Measurements from ENCODE around the gene TSPOAP1.

- TF ChIP-seq CTCF (IDR thresholded peaks at IDR 0.05) (no peak), POLR2A (IDR thresholded peaks at IDR 0.05) (no peak)
Observed at GRCh38 chr17:58344791-58345157, 16.2 kb upstream of the TSPOAP1 start.

Measured in testis (tissue), 2 donors.